ENCODE results near the gene RBKS. TPM values are rescaled to one million over a fixed set of nuclear protein-coding genes. Genes with fewer than 3 reads are reported as not detected.
A peak's percentile ranks its signal among the peaks of the same experiment; 100 is the strongest.

RBKS gene
- total and polyA plus RNA-seq, 10 donors: 1.00 to 5.1 (median 2.6) TPM

- DNase-seq: no peak
- Histone ChIP-seq H3K4me1 (no peaks in the 10 kb centered on the region), H3K27me3 (replicated peaks in 1 of 7) (no peaks in the 10 kb centered on the region), H3K9me3 (peaks cover 0 to 25% (median 12%) of the 10 kb centered on the region in 8 donors), H3K4me3 (no peak overlapping the region), H3K27ac (no peak overlapping the region), H3K36me3 (no peaks in the 10 kb centered on the region)
- TF ChIP-seq POLR2A (IDR thresholded peaks at IDR 0.05): no peak
- TF ChIP-seq POLR2AphosphoS5 (IDR thresholded peaks at IDR 0.05): no peak
- no peak for TF ChIP-seq CTCF (IDR thresholded peaks at IDR 0.05 in 8 of 11, conservative IDR thresholded peaks at IDR 0.05 in 3 of 11)
- intact Hi-C loops (cut with DNase I; ENCODE audit: low total_unique reads): no loop called here
- WGBS, 5 donors: 62 to 71% (median 65%) methylated on average over 2 of the region's 2 CpGs
These were observed 11.4 kb downstream of the RBKS start for GRCh38 chr2:27878825-27879224.

- Histone ChIP-seq H3K4me3 (no peak overlapping the region), H3K9me3 (peaks cover 0 to 15% (median 9%) of the 10 kb centered on the region in 8 donors), H3K27me3 (replicated peaks in 1 of 7) (no peaks in the 10 kb centered on the region), H3K36me3 (no peaks in the 10 kb centered on the region), H3K4me1 (no peaks in the 10 kb centered on the region), H3K27ac (peak overlapping the region in 7 of 8 donors; percentile 44 to 71 (median 54))
- DNase-seq: no peak
- 61 to 75% (median 71%) methylated on average over 9 of the region's 9 CpGs for WGBS, 5 donors
- intact Hi-C loops (cut with DNase I; ENCODE audit: low total_unique reads): no loop called here
- TF ChIP-seq POLR2AphosphoS5 (IDR thresholded peaks at IDR 0.05) (peak in 1 of 3 donors; percentile 16), CTCF (IDR thresholded peaks at IDR 0.05 in 8 of 11, conservative IDR thresholded peaks at IDR 0.05 in 3 of 11) (no peak)
These were observed 14.9 kb downstream of the RBKS start for GRCh38 chr2:27875089-27875881.

GRCh38 chr2:27873091-27873490 is 17.1 kb downstream of the RBKS start:
- intact Hi-C loops (cut with DNase I; ENCODE audit: low total_unique reads): no loop called here
- Histone ChIP-seq H3K27me3 (replicated peaks in 1 of 7) (no peaks in the 10 kb centered on the region), H3K27ac (no peak overlapping the region), H3K9me3 (peaks cover 0 to 15% (median 9%) of the 10 kb centered on the region in 8 donors), H3K4me1 (no peaks in the 10 kb centered on the region), H3K4me3 (no peak overlapping the region), H3K36me3 (peaks cover 0 to 5% (median 0%) of the 10 kb centered on the region in 6 donors)
- no peak for DNase-seq
- no peak for TF ChIP-seq POLR2A (IDR thresholded peaks at IDR 0.05)
- WGBS, 5 donors: 74 to 97% (median 85%) methylated on average over 1 of the region's 1 CpG

GRCh38 chr2:27871802-27872201 is 18.4 kb downstream of the RBKS start:
- no peak for TF ChIP-seq POLR2AphosphoS5 (IDR thresholded peaks at IDR 0.05)
- TF ChIP-seq POLR2A (IDR thresholded peaks at IDR 0.05): no peak
- TF ChIP-seq CTCF (IDR thresholded peaks at IDR 0.05 in 8 of 11, conservative IDR thresholded peaks at IDR 0.05 in 3 of 11): no peak
- Histone ChIP-seq H3K27me3 (replicated peaks in 1 of 7) (no peaks in the 10 kb centered on the region), H3K36me3 (peaks cover 0 to 5% (median 0%) of the 10 kb centered on the region in 6 donors), H3K27ac (no peak overlapping the region), H3K4me1 (no peaks in the 10 kb centered on the region), H3K4me3 (no peak overlapping the region), H3K9me3 (peaks cover 0 to 13% (median 9%) of the 10 kb centered on the region in 8 donors)
- DNase-seq: no peak
- WGBS, 5 donors: 87 to 96% (median 93%) methylated on average over 3 of the region's 3 CpGs
- intact Hi-C loops (cut with DNase I; ENCODE audit: low total_unique reads): no loop called here

All from spleen (tissue), 11 donors.